GM23338 (cell line): Measurements from ENCODE around the gene COPB1. TPM values are rescaled to one million over a fixed set of nuclear protein-coding genes. Genes with fewer than 3 reads are reported as not detected.

ENCODE experiments used
- ATAC-seq: fragments of 200-7000 bp; cut with Tn5 transposase; 3 replicates; pipeline ENCODE4 v1.9.1; 2020
- DNase-seq: peaks from one replicate; pipeline ENCODE4 v3.0.0-alpha.2; 2015; ENCODE audit warnings: low spot score
- H2AFZ ChIP-seq: fragments of 200-600 bp; sonication (generic); 2 replicates; pipeline ENCODE4 v1.8.0; 2016; ENCODE audit warnings: antibody characterized with exemption, mild to moderate bottlenecking, moderate library complexity
- H3F3A ChIP-seq: fragments of 200-600 bp; sonication (generic); replicated peaks from 2 replicates; pipeline ENCODE4 v1.8.0; 2017; ENCODE audit warnings: antibody characterized with exemption, mixed run types, low read depth
- H3K27ac ChIP-seq: fragments of 200-600 bp; sonication (generic); 2 replicates; pipeline ENCODE4 v1.6.1; 2016; ENCODE audit warnings: low read depth
- H3K27me3 ChIP-seq: fragments of 200-600 bp; sonication (generic); 2 replicates; pipeline ENCODE4 v1.8.0; 2016; ENCODE audit warnings: mild to moderate bottlenecking, mixed run types, moderate library complexity; ENCODE audit not compliant: insufficient read depth
- H3K36me3 ChIP-seq: fragments of 200-600 bp; sonication (generic); 2 replicates; pipeline ENCODE4 v1.8.0; 2016; ENCODE audit warnings: mild to moderate bottlenecking; ENCODE audit not compliant: insufficient read depth
- H3K4me1 ChIP-seq: fragments of 200-600 bp; sonication (generic); 2 replicates; pipeline ENCODE4 v1.8.0; 2016; ENCODE audit warnings: mild to moderate bottlenecking, moderate library complexity; ENCODE audit not compliant: insufficient read depth
- H3K4me2 ChIP-seq: fragments of 200-600 bp; sonication (generic); 2 replicates; pipeline ENCODE4 v1.7.1; 2017; ENCODE audit warnings: mixed run types
- H3K4me3 ChIP-seq: fragments of 200-600 bp; sonication (generic); 2 replicates; pipeline ENCODE4 v1.6.1; 2016; ENCODE audit warnings: mixed run types
- H3K79me2 ChIP-seq: fragments of 200-600 bp; sonication (generic); replicated peaks from 2 replicates; pipeline ENCODE4 v1.8.0; 2017; ENCODE audit warnings: mild to moderate bottlenecking; ENCODE audit not compliant: insufficient read depth
- H3K9me2 ChIP-seq: fragments of 200-600 bp; sonication (generic); 2 replicates; pipeline ENCODE4 v1.8.0; 2017; ENCODE audit not compliant: insufficient read depth
- H4K20me1 ChIP-seq: fragments of 200-600 bp; sonication (generic); replicated peaks from 2 replicates; pipeline ENCODE4 v1.8.0; 2017; ENCODE audit warnings: mild to moderate bottlenecking; ENCODE audit not compliant: insufficient read depth
- H3K27ac Mint-ChIP-seq: 2 replicates; pipeline ENCODE4 v1.8.0; 2020; ENCODE audit warnings: inconsistent platforms, mild to moderate bottlenecking, moderate library complexity, mixed read lengths
- H3K27me3 Mint-ChIP-seq: 3 replicates; pipeline ENCODE4 v1.8.0; 2022; ENCODE audit warnings: low read depth, mild to moderate bottlenecking, moderate library complexity, mixed read lengths, inconsistent platforms; ENCODE audit not compliant: insufficient read depth, poor library complexity
- H3K36me3 Mint-ChIP-seq: 3 replicates; pipeline ENCODE4 v1.8.0; 2021; ENCODE audit warnings: low read depth, mild to moderate bottlenecking, inconsistent platforms, moderate library complexity, mixed read lengths
- H3K4me1 Mint-ChIP-seq: 3 replicates; pipeline ENCODE4 v1.8.0; 2020; ENCODE audit warnings: mild to moderate bottlenecking, inconsistent platforms, mixed read lengths
- H3K4me3 Mint-ChIP-seq: 3 replicates; pipeline ENCODE4 v1.8.0; 2021; ENCODE audit warnings: moderate library complexity, mild to moderate bottlenecking, inconsistent platforms, mixed read lengths
- H3K9me3 Mint-ChIP-seq: 3 replicates; pipeline ENCODE4 v1.8.0; 2020; ENCODE audit warnings: moderate library complexity, mild to moderate bottlenecking, inconsistent platforms, mixed read lengths
- CREB1 ChIP-seq: fragments of 250-450 bp; sonication (Bioruptor Pico); IDR thresholded peaks from 2 replicates; pipeline ENCODE4 v1.5.0; 2020; ENCODE audit warnings: low read depth, mild to moderate bottlenecking, moderate library complexity
- CTCF ChIP-seq, 2 experiments: fragments of 200-600 bp in 1 of 2; sonication (generic) in 1 of 2; conservative IDR thresholded peaks; 2 replicates each; pipeline versions ENCODE4 v1.5.1 to v1.6.1; 2016 to 2017; ENCODE audit warnings: antibody characterized with exemption in 2 of 2, low read depth in 2 of 2, mild to moderate bottlenecking in 2 of 2, moderate library complexity in 1 of 2
- EZH2 ChIP-seq: fragments of 200-600 bp; sonication (generic); IDR thresholded peaks from one replicate; pipeline ENCODE4 v1.8.0; 2017; ENCODE audit warnings: antibody characterized with exemption, mild to moderate bottlenecking, low read depth; ENCODE audit not compliant: unreplicated experiment
- EZH2phosphoT487 ChIP-seq: fragments of 200-600 bp; sonication (generic); IDR thresholded peaks from one replicate; pipeline ENCODE4 v1.8.1; 2018; ENCODE audit warnings: antibody characterized with exemption; ENCODE audit not compliant: unreplicated experiment
- JUNB ChIP-seq: IDR thresholded peaks from one replicate; pipeline ENCODE4 v1.6.1; 2016; ENCODE audit warnings: antibody characterized with exemption; ENCODE audit not compliant: unreplicated experiment
- NANOG ChIP-seq: IDR thresholded peaks from 2 replicates; pipeline ENCODE4 v1.6.1; 2016; ENCODE audit warnings: antibody characterized with exemption, borderline replicate concordance
- POLR2AphosphoS5 ChIP-seq: IDR thresholded peaks from 2 replicates; pipeline ENCODE4 v1.6.1; 2016; ENCODE audit warnings: antibody characterized with exemption, low read depth
- REST ChIP-seq: IDR thresholded peaks from one replicate; pipeline ENCODE4 v1.6.1; 2018; ENCODE audit warnings: antibody characterized with exemption; ENCODE audit not compliant: unreplicated experiment
- STAT1 ChIP-seq: IDR thresholded peaks from one replicate; pipeline ENCODE4 v1.6.1; 2016; ENCODE audit warnings: antibody characterized with exemption; ENCODE audit not compliant: unreplicated experiment
- ZNF114 ChIP-seq: fragments of 250-450 bp; sonication (Bioruptor Pico); IDR thresholded peaks from 2 replicates; pipeline ENCODE4 v1.5.0; 2020; ENCODE audit warnings: mild to moderate bottlenecking, moderate library complexity
- ZNF331 ChIP-seq: fragments of 250-450 bp; sonication (Bioruptor Pico); IDR thresholded peaks from 2 replicates; pipeline ENCODE4 v1.5.0; 2020; ENCODE audit warnings: low read depth, mild to moderate bottlenecking, moderate library complexity
- polyA plus RNA-seq: library from polyadenylated mRNA; unstranded; fragments of >200 nt; fragmentation: Nextera tagmentation; extraction: Ambion mirVana; gene quantifications from 2 replicates; pipeline ENCODE4 v1.2.1, GENCODE V29; 2016
- total RNA-seq: library from RNA; depleted of rRNA; stranded (reverse); fragments of >200 nt; shearing (Covaris generic); gene quantifications from 2 replicates; pipeline ENCODE4 v1.2.3, GENCODE V29; 2014
- TF ChIP-seq, protein P1 (sequence below): IDR thresholded peaks from 2 replicates; pipeline ENCODE4 v1.6.1; 2016; ENCODE audit warnings: antibody characterized with exemption
- TF ChIP-seq, protein P2 (sequence below): fragments of 250-450 bp; sonication (Bioruptor Pico); IDR thresholded peaks from 2 replicates; pipeline ENCODE4 v1.5.0; 2020; ENCODE audit warnings: mild to moderate bottlenecking, moderate library complexity

Gene COPB1
- total and polyA plus RNA-seq, 2 experiments from 2014 or later: 42.3 to 104 TPM

GRCh38 chr11:14543260-14543659, 43.6 kb upstream of the COPB1 start:
- H3K4me3 ChIP-seq: no peak overlapping the region
- H4K20me1 ChIP-seq: no peaks in the 10 kb centered on the region
- peaks cover 2% of the 10 kb centered on the region; the same call in 1 of the 2 replicates for H3F3A ChIP-seq
- no peak overlapping the region for H3K4me2 ChIP-seq
- no peak for DNase-seq
- no peak for ATAC-seq
- H3K27ac ChIP-seq: no peak overlapping the region
- TF ChIP-seq CREB1 (CRISPR knock-in tag): no peak
- TF ChIP-seq REST: no peak
- no peak for TF ChIP-seq CTCF (conservative IDR thresholded peaks at IDR 0.05; ENCODE audit: low read depth in 2 of 2)
- TF ChIP-seq POLR2AphosphoS5: no peak
- TF ChIP-seq ZNF331 (CRISPR knock-in tag): no peak
- TF ChIP-seq, protein P1, sequence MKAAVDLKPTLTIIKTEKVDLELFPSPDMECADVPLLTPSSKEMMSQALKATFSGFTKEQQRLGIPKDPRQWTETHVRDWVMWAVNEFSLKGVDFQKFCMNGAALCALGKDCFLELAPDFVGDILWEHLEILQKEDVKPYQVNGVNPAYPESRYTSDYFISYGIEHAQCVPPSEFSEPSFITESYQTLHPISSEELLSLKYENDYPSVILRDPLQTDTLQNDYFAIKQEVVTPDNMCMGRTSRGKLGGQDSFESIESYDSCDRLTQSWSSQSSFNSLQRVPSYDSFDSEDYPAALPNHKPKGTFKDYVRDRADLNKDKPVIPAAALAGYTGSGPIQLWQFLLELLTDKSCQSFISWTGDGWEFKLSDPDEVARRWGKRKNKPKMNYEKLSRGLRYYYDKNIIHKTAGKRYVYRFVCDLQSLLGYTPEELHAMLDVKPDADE: no peak
- no peak for TF ChIP-seq ZNF114
- TF ChIP-seq, protein P2, sequence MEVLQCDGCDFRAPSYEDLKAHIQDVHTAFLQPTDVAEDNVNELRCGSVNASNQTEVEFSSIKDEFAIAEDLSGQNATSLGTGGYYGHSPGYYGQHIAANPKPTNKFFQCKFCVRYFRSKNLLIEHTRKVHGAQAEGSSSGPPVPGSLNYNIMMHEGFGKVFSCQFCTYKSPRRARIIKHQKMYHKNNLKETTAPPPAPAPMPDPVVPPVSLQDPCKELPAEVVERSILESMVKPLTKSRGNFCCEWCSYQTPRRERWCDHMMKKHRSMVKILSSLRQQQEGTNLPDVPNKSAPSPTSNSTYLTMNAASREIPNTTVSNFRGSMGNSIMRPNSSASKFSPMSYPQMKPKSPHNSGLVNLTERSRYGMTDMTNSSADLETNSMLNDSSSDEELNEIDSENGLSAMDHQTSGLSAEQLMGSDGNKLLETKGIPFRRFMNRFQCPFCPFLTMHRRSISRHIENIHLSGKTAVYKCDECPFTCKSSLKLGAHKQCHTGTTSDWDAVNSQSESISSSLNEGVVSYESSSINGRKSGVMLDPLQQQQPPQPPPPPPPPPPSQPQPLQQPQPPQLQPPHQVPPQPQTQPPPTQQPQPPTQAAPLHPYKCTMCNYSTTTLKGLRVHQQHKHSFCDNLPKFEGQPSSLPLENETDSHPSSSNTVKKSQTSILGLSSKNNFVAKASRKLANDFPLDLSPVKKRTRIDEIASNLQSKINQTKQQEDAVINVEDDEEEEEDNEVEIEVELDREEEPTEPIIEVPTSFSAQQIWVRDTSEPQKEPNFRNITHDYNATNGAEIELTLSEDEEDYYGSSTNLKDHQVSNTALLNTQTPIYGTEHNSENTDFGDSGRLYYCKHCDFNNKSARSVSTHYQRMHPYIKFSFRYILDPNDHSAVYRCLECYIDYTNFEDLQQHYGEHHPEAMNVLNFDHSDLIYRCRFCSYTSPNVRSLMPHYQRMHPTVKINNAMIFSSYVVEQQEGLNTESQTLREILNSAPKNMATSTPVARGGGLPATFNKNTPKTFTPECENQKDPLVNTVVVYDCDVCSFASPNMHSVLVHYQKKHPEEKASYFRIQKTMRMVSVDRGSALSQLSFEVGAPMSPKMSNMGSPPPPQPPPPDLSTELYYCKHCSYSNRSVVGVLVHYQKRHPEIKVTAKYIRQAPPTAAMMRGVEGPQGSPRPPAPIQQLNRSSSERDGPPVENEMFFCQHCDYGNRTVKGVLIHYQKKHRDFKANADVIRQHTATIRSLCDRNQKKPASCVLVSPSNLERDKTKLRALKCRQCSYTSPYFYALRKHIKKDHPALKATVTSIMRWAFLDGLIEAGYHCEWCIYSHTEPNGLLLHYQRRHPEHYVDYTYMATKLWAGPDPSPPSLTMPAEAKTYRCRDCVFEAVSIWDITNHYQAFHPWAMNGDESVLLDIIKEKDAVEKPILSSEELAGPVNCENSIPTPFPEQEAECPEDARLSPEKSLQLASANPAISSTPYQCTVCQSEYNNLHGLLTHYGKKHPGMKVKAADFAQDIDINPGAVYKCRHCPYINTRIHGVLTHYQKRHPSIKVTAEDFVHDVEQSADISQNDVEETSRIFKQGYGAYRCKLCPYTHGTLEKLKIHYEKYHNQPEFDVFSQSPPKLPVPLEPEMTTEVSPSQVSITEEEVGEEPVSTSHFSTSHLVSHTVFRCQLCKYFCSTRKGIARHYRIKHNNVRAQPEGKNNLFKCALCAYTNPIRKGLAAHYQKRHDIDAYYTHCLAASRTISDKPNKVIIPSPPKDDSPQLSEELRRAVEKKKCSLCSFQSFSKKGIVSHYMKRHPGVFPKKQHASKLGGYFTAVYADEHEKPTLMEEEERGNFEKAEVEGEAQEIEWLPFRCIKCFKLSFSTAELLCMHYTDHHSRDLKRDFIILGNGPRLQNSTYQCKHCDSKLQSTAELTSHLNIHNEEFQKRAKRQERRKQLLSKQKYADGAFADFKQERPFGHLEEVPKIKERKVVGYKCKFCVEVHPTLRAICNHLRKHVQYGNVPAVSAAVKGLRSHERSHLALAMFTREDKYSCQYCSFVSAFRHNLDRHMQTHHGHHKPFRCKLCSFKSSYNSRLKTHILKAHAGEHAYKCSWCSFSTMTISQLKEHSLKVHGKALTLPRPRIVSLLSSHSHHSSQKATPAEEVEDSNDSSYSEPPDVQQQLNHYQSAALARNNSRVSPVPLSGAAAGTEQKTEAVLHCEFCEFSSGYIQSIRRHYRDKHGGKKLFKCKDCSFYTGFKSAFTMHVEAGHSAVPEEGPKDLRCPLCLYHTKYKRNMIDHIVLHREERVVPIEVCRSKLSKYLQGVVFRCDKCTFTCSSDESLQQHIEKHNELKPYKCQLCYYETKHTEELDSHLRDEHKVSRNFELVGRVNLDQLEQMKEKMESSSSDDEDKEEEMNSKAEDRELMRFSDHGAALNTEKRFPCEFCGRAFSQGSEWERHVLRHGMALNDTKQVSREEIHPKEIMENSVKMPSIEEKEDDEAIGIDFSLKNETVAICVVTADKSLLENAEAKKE (CRISPR knock-in tag): no peak
- no peak for TF ChIP-seq NANOG
- no peak for TF ChIP-seq JUNB
- TF ChIP-seq EZH2: no peak
- no peak for TF ChIP-seq EZH2phosphoT487
- no peak for TF ChIP-seq STAT1
- no peaks in the 10 kb centered on the region for H3K36me3 Mint-ChIP-seq
- no peaks in the 10 kb centered on the region for H3K27me3 Mint-ChIP-seq
- H3K4me1 Mint-ChIP-seq: peaks cover 25% of the 10 kb centered on the region
- H3K9me3 Mint-ChIP-seq: no peaks in the 10 kb centered on the region
- peaks cover 33% of the 10 kb centered on the region for H3K4me1 ChIP-seq
- no peaks in the 10 kb centered on the region for H3K9me2 ChIP-seq
- H3K79me2 ChIP-seq: no peaks in the 10 kb centered on the region
- no peak overlapping the region for H3K4me3 Mint-ChIP-seq
- H3K27me3 ChIP-seq: no peaks in the 10 kb centered on the region
- no peak overlapping the region for H3K27ac Mint-ChIP-seq
- no peaks in the 10 kb centered on the region for H3K36me3 ChIP-seq
- H2AFZ ChIP-seq: no peak overlapping the region
